ENCODE results near the gene TNFRSF18.
"Not testable (repeated sequence)": the region's sequence is repeated elsewhere in the genome, so short reads cannot be mapped to it uniquely, and the experiment has no call there.

The TNFRSF18 gene

DNA sequence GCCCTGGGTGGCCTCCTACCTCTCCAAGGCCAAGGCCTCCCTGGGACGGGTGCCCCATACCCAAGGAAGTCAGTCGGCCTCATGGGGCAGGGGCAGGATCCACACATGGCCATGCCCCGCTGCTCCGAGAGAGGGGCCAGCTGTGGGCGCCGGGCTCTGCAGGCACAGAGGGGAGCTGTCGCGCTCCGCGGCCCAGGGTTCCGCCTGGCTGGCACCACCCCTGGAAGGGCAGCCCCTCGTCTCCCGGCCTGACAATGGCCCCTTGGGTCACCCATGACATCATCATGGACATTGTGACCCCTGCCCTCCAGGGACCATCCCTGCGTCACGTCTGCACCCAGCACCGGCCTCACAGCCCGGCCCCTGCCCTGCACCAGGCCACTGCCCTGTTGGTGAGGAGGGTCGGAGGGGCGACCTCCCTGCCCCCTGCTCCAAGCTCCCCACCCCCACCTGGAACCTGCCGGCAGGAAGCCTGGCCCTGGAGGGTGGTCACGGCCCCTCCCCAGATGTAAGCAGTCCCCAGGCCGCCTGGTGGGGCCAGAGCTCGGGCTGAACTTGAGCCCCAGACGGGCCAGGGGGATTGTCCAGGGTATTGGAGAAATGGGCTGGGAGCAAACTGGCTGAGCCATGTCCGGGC lies 26.9 kb downstream of the TNFRSF18 start:
- no peak for DNase-seq (ENCODE audit: low read depth in 2 of 2, low spot score in 1 of 2)

- DNase-seq (ENCODE audit: low read depth in 2 of 2, low spot score in 1 of 2) = no peak
Observed at GRCh38 chr1:1178794-1179331, 27.5 kb downstream of the TNFRSF18 start.

DNA sequence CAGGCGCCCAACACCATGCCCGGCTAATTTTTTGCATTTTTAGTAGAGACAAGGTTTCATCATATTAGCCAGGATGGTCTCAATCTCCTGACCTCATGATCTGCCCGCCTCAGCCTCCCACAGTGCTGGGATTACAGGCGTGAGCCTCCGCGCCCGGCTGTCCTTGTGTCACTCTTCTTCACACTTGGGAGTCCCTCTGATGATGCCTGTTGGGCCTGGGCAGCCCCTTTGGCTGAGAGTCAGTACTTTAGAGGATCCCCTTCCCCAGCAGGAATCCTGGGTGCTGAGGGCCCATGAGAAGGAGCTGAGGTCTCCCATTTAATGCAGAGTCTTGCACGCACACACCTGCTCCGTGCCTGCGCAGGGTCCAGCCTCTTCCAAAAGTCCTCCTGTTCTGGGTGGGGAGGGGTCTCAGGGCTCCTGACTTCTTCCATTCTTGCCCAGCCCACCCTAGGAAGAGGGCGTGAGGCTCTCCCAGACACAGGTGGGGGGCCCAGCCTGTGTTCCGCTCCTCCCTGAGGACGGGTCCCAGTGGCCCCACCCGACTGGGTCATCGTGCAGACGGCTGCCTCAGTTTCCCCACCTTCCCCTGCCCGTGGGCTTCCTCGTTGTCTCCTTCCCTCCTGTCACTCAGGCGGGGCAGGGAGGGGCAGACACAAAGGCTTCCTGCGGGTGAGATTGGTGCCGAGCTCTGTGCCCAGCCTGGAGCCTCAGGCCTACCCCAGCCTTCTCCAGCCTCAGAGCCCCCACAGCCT lies 28.8 kb downstream of the TNFRSF18 start:
- DNase-seq (ENCODE audit: low read depth in 2 of 2, low spot score in 1 of 2) = no peak

DNA sequence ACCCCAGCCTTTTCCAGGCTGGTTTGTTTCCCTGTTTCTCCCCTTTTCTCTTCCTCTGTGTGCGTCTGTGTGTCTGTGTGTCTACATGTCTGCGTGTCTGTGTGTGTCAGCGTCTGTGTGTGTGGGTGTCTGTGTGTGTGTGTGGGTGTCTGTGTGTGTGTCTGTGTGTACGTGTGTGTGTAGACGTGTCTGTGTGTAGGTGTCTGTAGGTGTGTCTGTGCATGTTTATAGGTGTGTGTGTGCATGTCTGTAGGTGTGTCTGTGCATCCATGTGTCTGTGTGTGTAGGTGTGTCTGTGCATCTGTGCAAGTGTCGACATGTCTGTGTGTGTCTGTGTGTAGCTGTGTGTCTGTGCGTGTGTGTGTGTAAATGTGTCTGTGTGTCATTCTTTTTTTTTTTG lies 29.5 kb downstream of the TNFRSF18 start:
- no peak for DNase-seq (ENCODE audit: low read depth in 2 of 2, low spot score in 1 of 2)

GRCh38 chr1:1176063-1176761 lies 30.2 kb downstream of the TNFRSF18 start:
- not testable (repeated sequence) for DNase-seq (ENCODE audit: low read depth in 2 of 2, low spot score in 1 of 2)

DNA sequence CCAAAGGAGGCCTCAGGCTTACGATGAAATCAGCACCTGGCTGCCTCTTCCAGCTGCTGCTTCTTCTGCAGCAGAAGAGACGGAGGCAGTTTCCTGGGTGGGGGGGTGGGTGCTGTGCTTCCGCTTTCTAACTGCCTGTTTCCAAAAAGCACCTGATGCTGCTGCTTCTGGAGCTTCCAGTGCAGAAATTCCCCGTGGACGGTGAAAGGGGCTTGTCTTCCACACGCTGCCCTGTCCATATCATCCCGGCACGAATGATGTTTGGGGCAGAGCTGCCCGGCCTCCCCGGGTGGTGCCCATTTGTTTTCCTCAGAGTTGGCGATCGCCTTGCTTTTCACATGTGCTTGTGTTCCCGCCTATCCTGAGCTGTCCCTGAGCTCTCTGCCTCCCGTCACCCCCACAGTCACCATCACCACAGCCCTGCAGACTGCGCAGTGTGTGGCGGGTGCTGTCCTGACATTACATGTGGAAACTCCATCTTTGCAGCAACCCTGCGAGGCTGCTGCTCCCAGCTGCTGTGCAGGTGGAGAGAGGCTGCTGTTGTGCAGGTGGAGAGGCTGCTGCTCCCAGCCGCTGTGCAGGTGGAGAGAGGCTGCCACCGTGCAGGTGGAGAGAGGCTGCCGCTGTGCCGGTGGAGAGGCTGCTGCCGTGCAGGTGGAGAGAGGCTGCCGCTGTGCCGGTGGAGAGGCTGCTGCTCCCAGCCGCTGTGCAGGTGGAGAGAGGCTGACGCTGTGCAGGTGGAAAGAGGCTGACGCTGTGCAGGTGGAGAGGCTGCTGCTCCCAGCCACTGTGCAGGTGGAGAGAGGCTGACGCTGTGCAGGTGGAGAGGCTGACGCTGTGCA lies 30.9 kb downstream of the TNFRSF18 start:
- no peak for DNase-seq (ENCODE audit: low read depth in 2 of 2, low spot score in 1 of 2)

DNA sequence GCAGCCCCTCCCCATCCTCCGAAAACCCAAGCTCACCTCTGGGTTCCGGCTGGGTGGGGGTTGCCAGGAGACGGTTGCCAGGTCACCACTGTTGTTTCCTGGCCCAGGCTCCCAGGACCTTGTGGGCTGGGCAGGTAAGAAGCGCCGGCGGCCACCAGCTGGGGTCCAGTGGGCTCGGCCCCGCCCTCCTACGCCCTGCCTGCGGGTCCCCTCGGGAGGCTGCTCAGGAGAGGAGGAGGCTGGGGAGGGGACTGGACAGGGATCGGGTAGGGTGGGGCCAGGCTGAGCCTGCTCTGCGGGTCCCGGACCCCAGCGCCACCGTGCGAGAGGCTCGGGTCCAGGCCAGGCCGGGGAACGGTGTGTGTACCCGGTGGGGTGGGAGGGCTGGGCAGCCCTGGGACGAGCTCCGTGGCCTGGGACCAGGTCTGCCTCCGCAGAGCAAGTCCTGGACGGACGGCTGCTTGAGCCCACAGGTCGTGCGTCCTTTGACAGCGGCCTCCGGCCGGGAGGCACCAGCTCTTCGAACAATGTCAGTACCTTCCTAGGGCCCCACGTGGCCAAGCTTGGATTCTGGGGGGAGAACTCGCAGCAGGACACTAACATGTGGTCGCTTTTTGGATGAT lies 32.5 kb downstream of the TNFRSF18 start, which contains the start of gene TTLL10:
Gene TTLL10, plus strand, starts transcription at position 88 of the 623 bp plus-strand sequence. CDS start 5,336 bp downstream, outside the sequence.
- DNase-seq (ENCODE audit: low read depth in 2 of 2, low spot score in 1 of 2) = peak in 1 of 2 donors; percentile 25

- DNase-seq (ENCODE audit: low read depth in 2 of 2, low spot score in 1 of 2) = no peak
Observed at GRCh38 chr1:1173061-1173792, 33.2 kb downstream of the TNFRSF18 start.

GRCh38 chr1:1171546-1172340 lies 34.6 kb downstream of the TNFRSF18 start:
- DNase-seq (ENCODE audit: low read depth in 2 of 2, low spot score in 1 of 2) = no peak

DNA sequence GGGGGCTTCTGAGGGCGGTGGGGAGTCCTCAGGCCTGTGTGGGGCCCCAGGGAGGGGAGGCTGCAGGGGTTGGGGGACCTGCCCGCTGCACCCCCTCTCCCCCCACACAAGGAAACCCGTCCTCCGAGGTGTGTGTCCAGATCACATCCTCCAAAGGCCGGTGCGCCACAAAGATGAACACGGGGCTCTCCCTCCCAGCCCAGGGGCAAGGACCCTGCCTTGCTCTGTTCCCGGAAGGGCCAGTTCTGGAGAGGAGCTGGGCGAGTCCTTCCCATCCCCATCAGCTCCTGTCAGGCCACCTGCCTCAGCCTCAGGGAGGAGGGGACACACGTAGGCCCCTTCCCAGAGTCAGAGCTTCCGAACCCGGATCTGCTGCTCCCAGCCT lies 35.2 kb downstream of the TNFRSF18 start:
- DNase-seq (ENCODE audit: low read depth in 2 of 2, low spot score in 1 of 2) = no peak

DNA sequence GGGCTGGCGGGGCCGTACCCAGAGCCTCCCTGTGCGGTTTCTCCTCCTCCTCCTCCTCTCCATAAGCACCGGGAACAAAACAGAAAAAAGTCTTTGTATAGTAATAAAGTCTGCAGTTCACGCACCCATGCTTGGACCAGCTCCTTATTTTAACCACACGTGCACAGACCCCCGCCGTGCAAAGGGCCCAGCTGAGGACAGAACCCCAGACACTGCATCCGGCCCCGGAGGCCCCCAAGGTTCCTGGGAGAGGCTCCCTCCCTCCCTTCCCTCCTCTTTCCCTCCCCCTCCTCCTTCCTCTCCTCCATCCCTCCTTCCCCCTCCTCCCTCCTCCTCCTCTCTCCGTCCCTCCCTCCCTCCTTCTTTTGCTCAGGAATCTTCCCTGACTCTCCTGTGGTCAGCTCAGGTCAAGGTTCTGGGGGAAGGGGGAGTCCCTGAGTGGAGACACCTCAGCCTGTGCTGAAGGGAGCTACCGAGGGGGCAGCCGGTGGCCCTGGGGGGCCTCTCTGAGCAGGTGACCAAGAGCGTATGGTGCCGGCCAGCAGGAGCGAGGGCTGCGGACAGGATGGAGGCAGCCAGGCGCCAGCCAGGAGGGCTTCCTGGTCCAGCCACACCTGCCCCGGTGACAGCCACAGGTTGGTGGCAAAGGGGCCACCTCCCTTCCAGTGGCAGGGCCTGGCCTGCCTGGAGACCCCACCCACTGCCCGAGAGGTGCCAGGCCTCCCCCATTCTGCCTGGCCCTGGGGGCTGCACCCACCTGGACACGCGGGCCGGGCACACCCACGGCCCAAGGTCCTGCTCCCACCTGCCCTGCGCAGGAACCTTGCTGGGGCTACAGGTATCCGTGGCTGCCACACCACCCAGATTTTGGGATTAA lies 35.9 kb downstream of the TNFRSF18 start:
- no peak for DNase-seq (ENCODE audit: low read depth in 2 of 2, low spot score in 1 of 2)

- DNase-seq (ENCODE audit: low read depth in 2 of 2, low spot score in 1 of 2) = no peak
Observed at GRCh38 chr1:1169429-1170214, 36.8 kb downstream of the TNFRSF18 start.

- DNase-seq (ENCODE audit: low read depth in 2 of 2, low spot score in 1 of 2) = no peak
Observed at GRCh38 chr1:1168451-1169411, 37.7 kb downstream of the TNFRSF18 start.

GRCh38 chr1:1167841-1168450 lies 38.4 kb downstream of the TNFRSF18 start:
- no peak for DNase-seq (ENCODE audit: low read depth in 2 of 2, low spot score in 1 of 2)

DNA sequence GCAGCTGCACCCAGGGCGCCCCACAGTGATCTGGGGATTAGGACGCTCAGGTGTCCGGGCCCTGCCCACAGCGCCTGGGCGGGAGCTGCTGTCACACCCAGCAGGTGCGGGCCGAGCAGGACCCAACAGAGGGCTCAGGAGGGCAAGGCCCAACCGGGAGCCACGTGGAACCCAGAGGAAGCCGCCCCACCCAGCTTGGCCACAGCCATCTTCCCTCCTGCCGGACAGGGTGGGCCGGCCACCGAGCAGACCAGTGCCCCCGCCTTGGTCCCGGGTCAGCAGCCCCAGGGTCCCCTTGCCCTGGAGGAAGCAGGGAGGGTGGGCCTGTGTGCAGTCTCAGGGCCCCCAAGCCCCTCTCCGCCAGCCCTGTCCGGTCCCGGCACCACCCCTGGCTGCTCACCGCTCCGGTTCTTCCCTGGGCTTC lies 39.0 kb downstream of the TNFRSF18 start:
- no peak for DNase-seq (ENCODE audit: low read depth in 2 of 2, low spot score in 1 of 2)

Measured in stimulated activated CD8-positive, alpha-beta memory T cell treated with anti-CD3 and anti-CD28 coated beads, Interleukin-4, amount 100 ng/mL, for 1 hour (primary cell).